ENCODE measurements around the gene AXIN2.
"Not testable (repeated sequence)": the region's sequence is repeated elsewhere in the genome, so short reads cannot be mapped to it uniquely, and the experiment has no call there.

AXIN2 gene

DNA sequence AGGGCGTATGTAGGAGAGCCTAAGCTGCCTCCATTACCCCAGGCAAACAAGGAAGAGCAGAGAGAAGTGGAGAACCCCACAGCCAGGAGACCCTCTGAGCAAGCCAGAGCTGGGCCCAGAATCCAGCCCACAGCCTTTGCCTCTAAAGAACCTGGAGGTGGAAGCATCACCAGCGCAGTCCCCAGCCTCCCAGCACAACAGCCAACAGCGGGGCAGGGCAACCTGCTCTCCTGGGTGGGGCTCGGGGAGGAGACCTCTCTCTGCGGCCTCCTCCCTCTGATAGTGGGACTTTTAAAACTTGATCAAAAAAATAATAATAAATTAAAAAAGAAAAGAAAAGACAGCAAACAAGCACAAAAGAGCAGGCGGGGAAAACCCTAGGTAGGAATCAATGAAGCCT lies 45.9 kb downstream of the AXIN2 start:
- no peak for DNase-seq

GRCh38 chr17:65514541-65514940 lies 46.9 kb downstream of the AXIN2 start:
- no peak for DNase-seq

GRCh38 chr17:65514082-65514481 lies 47.4 kb downstream of the AXIN2 start:
- DNase-seq: no peak

DNA sequence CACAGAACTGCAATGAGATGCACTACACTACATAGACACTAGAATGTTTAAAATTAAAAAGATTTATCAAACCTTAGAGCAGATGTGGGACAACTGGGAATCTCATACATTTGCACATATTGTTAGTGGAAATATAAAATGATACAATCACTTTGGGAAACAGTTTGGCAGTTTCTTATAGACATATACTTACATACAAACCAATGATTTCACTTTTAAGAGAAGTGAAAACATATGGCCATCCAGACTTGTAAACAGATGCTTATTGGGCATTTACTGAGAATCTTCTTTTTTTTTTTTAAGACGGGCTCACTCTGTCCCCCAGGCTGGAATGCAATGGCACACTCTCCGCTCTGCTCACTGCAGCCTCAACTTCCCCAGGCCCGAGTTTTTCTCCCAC lies 50.1 kb downstream of the AXIN2 start:
- no peak for DNase-seq

- DNase-seq: no peak
Measured at GRCh38 chr17:65509032-65509431, 52.4 kb downstream of the AXIN2 start.

DNA sequence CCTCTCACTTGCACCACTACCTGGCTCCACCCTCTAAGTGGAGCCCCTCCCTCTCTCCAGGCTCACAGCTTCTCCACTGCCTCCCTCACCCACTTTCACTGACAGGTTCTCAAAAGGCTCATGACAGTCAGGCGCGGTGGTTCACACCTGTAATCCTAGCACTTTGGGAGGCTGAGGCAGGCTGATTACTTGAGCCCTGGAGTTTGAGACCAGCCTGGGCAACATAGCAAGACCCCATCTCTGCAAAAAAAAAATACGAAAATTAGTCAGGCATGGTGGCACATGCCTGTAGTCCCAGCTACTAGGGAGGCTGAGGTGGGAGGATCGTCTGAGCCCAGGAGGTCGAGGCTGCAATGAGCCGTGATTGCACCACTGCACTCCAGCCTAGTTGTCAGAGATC lies 56.8 kb downstream of the AXIN2 start:
- not testable (repeated sequence) for DNase-seq

DNA sequence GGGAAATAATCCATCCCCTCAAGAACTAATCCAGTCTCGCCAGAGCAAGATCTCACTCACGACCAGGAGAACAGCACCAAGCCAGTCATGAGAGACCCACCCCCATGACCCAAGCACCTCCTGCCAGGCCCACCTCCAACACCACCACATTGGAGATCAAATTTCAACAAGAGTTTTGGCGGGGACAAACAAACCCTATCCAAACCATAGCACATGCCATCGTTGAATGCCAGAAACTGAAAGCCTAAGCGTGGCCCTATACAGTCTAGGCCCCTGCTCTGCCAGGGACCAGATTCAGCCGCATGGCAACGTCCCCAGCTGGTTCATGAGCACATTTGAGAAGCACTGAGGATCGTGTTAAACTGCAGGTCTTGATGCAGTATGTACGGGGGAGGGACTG lies 57.3 kb downstream of the AXIN2 start:
- DNase-seq: no peak

DNA sequence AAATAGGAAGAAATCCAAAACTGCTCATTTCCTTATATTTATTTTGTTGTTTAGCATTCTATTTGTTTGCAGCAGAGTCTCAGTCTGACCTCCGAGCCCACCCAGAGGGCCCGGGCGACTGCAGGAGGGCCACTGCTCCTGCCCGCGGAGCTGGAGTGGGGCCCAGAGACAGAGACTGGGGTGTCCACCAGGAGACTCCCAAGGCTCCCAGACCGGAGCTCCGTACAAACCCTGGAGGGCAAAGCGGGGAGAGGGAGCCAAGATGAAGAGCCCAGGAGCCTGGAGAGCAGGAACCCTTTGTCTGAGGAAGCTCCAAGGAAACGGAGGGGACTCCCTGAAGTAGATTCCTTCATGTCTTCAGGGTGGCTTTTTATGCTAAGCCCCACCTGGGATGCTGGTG lies 57.9 kb downstream of the AXIN2 start:
- DNase-seq: no peak

GRCh38 chr17:65498816-65499215 lies 62.6 kb downstream of the AXIN2 start:
- DNase-seq: no peak

DNA sequence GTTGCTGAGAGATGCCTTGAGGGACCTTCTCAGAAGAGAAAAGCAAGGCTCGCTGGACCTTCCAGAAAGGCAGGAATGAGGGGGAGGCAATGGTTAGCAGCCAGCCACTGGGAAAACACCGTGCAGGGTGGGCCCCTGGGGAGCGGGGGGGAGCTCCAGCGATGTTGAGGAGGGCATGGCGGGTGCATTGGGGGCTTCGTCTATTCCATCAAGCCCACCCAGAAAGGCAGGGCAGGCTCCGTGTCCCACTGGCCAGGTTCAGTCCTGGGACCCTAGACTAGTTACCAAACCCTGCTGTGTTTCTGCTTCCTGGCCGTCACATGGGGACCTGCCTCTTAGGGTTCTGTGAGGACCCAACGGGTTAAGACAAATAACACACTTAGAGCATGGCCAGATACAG lies 64.6 kb downstream of the AXIN2 start:
- no peak for DNase-seq

DNA sequence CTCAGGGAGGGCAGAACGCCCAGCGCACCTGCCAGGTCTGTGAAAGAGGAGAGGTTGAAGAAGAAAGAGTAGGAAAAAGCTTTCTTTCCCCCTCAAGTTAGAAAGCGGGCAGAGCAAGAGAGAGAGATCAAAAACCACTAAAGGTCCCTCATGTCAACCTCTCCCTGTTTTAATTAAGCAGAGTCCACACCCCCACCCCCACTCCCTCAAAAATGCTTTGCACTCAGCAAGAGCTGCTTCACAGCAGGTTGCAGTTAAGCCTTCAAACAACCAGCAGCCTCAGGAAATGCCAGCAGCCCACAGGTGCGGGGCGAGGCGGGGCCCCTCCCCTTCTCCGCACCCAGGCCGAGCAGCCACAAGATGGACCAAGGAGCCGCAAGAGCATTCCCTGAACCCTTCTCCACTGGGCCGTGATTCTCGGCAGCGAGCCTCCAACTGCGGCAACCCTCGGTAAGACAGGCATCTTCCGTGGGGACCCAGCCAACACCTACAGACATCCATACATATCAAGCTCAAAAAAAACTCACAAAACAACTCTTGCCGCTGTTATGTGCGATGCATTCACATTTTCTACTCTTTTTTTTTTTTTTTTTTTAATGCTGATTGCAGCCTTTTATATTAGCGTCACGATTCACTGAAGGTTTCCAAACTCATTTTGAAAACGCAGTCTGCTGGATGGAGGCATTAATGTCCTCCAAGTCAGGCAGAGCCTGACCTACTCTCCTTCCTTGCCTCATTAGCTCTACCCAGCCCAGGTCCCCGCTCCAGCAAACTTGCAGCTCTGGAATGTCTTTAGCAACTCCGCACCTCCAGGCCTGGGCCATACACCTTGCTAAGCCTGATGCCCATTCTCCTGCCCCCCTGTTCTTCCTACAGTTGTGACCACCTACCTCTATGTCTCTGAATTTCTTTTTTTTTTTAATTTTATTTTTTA lies 66.1 kb downstream of the AXIN2 start:
- DNase-seq: peak in 1 of 2 donors; percentile 5

DNA sequence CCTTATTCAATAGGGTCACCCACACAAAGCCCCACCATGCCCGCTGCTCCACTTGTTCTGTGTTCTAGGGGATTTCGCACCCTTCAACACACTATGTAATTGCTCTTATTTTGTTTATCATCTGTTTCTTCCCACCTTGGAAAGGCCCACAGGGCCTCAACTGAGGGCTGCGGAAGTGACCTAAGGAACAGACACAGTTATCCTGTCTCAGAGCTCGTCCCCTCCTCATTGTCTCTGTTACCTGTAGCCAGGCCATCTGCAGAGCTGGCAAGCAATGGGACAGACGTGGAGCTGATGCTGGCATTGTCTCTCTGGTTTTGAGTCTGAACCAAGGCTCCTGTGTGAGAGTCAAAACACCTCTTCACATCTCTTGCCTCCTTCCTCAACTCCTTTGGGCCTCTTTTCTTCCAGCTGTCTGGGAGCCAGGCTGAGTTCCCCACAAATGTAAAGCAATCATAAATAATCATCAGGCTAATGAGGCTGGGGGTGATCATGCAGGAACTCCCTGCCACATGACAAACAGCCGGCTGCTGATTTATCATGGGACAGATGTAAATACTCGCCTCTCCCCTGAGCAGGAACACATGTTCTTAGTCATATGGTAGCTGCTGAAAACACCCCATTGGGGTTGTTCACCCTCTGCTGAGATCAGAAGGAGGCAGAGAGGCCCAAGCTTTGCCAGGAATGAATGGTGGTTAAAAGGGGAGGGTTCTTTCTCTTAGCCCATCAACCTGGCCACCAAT lies 71.9 kb downstream of the AXIN2 start:
- no peak for DNase-seq

DNA sequence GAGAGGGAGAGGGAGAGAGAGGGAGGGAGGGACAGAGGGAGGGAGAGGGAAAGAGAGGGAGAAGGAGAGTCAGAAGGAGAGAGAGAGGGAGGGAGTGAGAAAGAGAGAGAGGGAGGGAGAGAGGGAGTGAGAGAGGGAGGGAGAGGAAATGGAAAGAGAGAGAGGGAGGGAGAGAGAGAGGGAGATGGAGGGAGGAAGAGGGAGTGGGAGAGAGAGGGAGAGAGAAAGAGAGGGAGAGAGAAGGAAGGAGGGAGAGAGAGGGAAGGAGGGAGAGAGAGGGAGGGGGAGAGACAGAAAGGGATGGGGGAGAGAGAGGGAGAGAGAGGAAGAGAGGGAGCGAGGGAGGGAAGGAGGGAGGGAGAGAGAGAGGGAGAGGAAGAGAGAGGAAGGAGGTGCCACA lies 72.8 kb downstream of the AXIN2 start:
- no peak for DNase-seq

DNA sequence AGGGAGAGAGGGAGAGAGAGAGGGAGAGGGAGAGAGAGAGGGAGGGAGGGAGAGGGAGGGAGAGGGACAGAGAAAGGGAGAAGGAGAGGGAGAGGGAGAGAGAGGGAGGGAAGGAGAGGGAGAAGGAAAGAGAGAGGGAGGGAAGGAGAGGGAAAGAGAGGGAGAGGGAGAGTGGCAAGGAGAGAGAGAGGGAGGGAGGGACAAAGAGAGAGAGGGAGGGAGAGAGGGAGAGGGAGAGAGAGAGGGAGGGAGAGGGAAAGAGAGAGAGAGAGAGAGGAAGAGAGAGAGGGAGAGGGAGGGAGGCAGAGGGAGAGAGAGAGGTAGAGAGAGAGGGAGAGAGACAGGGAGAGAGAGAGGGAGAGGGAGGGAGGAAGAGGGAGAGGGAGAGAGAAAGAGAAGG lies 73.5 kb downstream of the AXIN2 start:
- DNase-seq: no peak

DNA sequence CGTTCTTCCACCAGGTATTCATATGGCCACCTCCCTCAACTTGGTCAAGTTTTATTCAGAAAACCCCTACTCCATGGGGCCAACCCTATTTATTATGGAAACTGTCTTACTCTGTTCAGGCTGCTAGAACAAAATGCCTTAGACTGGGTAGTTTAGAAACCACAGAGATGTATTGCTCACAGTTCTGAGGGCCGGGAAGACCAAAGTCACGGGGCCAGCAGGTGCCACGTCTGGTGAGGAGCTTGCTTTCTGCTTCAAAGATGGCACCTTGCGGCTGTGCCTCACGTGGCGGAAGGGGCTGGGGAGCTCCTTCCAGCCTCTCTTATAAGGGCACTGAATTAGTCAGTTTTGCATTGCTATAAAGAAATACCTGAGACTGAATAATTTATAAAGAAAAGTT lies 74.3 kb downstream of the AXIN2 start:
- no peak for DNase-seq

DNA sequence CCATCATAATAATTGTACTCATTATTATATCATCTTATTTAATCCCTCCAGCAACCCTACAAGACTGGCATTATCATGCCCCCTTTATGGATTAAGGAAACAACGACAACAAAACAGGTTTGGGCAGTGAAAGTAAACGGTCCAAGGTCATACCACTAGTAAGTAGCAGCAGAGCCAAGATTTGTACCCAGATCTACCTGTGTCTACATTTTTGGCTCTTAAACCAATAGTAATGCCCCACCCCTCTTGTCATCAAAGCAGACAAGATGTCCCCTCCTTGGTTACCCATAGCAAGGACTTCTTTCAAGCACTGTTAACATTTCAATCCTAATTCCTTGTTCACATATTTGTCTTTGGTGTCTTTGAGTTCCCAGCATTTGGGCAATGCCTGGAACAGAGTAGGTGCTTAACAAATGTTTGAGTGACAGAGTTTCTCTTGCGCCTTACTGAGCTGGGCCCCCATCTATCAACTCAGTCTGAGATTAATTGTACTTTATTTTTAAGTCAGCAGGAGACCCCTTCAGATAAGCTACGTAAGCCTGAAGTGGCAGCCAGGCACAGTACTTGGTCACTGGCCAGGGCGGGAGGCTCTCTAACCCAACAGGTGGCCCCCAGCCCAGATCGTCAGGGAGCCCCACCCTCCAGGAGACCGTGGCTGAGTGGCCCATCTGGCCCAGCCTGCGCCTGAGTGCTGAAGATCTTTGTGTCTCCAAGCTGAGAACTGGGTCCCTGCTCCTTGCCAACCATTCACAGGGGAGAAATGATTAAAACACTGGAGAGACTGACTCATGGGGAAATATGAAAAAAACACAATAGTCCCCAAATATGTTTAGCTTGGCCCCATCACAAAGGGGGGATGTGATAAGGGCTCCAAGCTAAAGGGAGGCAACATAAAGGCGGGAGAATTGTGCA lies 75.8 kb downstream of the AXIN2 start:
- no peak for DNase-seq

GRCh38 chr17:65484405-65484804 lies 77.0 kb downstream of the AXIN2 start:
- not testable (repeated sequence) for DNase-seq

- DNase-seq: no peak
Measured at GRCh38 chr17:65483438-65483837, 78.0 kb downstream of the AXIN2 start.

DNA sequence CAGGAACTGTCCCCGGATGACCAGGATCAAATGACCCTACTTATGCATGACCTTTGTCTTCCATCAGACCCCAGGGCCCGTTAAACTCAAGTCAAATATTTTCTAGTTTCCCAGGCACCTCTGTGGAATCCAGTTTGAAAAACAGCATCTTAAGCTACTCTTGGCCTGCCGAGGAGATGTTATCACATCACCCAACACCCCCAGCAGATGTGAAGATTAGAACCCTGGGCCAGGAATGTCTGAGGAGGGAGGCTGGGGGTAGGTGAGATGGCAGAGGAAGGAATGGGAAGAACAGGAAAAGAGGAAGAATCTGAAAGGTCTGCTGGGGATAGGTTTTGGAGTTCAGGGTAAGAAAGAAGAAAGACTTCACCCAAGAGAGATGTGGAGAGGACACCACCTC lies 79.2 kb downstream of the AXIN2 start:
- DNase-seq: no peak

DNA sequence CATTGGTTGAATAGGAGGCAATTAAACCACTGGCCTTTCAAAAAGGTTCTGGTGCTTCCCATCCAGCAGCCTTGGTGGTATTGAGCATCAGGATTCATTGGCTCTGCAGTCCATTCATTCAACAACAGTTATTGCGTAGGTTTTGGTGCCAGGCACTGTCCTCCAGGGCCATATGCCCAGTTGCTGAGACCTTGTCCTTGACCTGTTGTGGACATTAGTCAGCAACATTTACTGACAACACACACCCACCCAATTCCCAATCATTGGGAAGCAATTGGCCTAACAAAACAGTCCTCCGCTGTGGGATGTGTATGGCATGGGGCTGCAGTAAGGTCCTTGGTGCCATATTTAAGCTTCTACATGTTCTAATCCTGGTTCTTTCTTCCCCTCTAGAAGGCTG lies 82.2 kb downstream of the AXIN2 start:
- no peak for DNase-seq

Measured in activated CD4-positive, alpha-beta T cell treated with anti-CD3 and anti-CD28 coated beads for 4 hours (primary cell).